Suprapubic skin (tissue), 4 donors: Measurements from ENCODE around the gene IFIT1B. TPM values are rescaled to one million over a fixed set of nuclear protein-coding genes. Genes with fewer than 3 reads are reported as not detected.

Experiments
- DNase-seq, 2 donors: peaks; one replicate each; pipeline ENCODE4 v3.0.0-alpha.2; 2019; ENCODE audit warnings: low spot score in 2 of 2
- H3K27ac ChIP-seq: fragments of 200-600 bp; sonication (generic); one replicate; pipeline ENCODE4 v1.5.1; 2019
- H3K27me3 ChIP-seq: fragments of 200-600 bp; sonication (generic); one replicate; pipeline ENCODE4 v1.5.1; 2019
- H3K36me3 ChIP-seq: fragments of 200-600 bp; sonication (generic); one replicate; pipeline ENCODE4 v1.5.1; 2019
- H3K4me1 ChIP-seq: fragments of 200-600 bp; sonication (generic); one replicate; pipeline ENCODE4 v1.5.1; 2019
- H3K4me3 ChIP-seq: fragments of 200-600 bp; sonication (generic); one replicate; pipeline ENCODE4 v1.5.1; 2019; ENCODE audit warnings: mild to moderate bottlenecking
- H3K9me3 ChIP-seq: fragments of 200-600 bp; sonication (generic); one replicate; pipeline ENCODE4 v1.5.1; 2019
- EP300 ChIP-seq: sonication (generic); formaldehyde crosslinking; IDR thresholded peaks from one replicate; pipeline ENCODE4 v1.6.1; 2017; ENCODE audit warnings: antibody characterized with exemption
- POLR2A ChIP-seq, 2 donors: fragments of 450-650 bp; IDR thresholded peaks; one replicate each; pipeline ENCODE4 v1.6.1; 2017; ENCODE audit warnings: antibody characterized with exemption in 2 of 2, mild to moderate bottlenecking in 2 of 2, moderate library complexity in 2 of 2
- POLR2AphosphoS5 ChIP-seq, 3 donors: sonication (generic); formaldehyde crosslinking; IDR thresholded peaks; one replicate each; pipeline ENCODE4 v1.6.1; 2017; ENCODE audit warnings: antibody characterized with exemption in 3 of 3
- WGBS: methylation state at CpG from one replicate; pipeline ENCODE4 v1.1.5; 2018; 5-methylcytosine and 5-hydroxymethylcytosine counted together
- total RNA-seq, 4 donors: library from RNA; depleted of rRNA; stranded (reverse); fragments of >200 nt; gene quantifications; one replicate each; pipeline ENCODE4 v1.1.0, GENCODE V29; 2016
- TF ChIP-seq, protein P1 (sequence below), 2 donors: fragments of 200-600 bp in 1 of 2; fragments of 450-650 bp in 1 of 2; sonication (generic) in 1 of 2; IDR thresholded peaks; one replicate each; pipeline ENCODE4 v1.5.1; 2016 to 2019; ENCODE audit warnings: antibody characterized with exemption in 2 of 2, mild to moderate bottlenecking in 1 of 2, moderate library complexity in 1 of 2

The IFIT1B gene
- total RNA-seq, 4 donors from 2014 or later = not detected

DNA sequence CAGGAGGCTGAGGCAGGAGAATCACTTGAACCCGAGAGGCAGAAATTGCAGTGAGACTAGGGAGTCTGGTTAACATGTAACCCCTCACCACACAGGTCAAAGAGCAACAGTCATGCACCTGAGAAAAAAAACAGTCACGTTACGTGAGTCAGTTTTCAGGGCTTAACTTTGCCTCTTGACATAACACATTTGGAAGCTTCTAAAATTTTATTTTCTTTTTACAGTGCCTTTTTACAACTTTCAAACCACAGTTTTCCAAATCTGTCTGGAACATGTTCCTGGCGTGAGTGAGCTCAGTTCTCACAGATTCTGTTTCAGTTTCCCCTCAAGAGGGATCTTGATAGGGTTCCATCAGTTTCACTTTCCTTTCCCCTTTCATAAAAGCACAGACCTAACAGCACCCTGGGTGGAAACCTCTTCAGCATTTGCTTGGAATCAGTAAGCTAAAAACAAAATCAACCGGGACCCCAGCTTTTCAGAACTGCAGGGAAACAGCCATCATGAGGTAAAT lies 45.7 kb upstream of the IFIT1B start:
- no peaks in the 10 kb centered on the region for H3K36me3 ChIP-seq
- no peaks in the 10 kb centered on the region for H3K27me3 ChIP-seq
- no peaks in the 10 kb centered on the region for H3K9me3 ChIP-seq
- peak overlapping the region; percentile 53 for H3K27ac ChIP-seq
- TF ChIP-seq, protein P1, sequence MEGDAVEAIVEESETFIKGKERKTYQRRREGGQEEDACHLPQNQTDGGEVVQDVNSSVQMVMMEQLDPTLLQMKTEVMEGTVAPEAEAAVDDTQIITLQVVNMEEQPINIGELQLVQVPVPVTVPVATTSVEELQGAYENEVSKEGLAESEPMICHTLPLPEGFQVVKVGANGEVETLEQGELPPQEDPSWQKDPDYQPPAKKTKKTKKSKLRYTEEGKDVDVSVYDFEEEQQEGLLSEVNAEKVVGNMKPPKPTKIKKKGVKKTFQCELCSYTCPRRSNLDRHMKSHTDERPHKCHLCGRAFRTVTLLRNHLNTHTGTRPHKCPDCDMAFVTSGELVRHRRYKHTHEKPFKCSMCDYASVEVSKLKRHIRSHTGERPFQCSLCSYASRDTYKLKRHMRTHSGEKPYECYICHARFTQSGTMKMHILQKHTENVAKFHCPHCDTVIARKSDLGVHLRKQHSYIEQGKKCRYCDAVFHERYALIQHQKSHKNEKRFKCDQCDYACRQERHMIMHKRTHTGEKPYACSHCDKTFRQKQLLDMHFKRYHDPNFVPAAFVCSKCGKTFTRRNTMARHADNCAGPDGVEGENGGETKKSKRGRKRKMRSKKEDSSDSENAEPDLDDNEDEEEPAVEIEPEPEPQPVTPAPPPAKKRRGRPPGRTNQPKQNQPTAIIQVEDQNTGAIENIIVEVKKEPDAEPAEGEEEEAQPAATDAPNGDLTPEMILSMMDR (IDR thresholded peaks at IDR 0.05) = no peak
- TF ChIP-seq POLR2A (IDR thresholded peaks at IDR 0.05) = no peak
- TF ChIP-seq EP300 = no peak
- TF ChIP-seq POLR2AphosphoS5 (IDR thresholded peaks at IDR 0.05) = no peak
- H3K4me1 ChIP-seq = peaks cover 67% of the 10 kb centered on the region
- peak overlapping the region; percentile 42 for H3K4me3 ChIP-seq
- no peak for DNase-seq
- WGBS = 12% methylated on average over 5 of the region's 5 CpGs

DNA sequence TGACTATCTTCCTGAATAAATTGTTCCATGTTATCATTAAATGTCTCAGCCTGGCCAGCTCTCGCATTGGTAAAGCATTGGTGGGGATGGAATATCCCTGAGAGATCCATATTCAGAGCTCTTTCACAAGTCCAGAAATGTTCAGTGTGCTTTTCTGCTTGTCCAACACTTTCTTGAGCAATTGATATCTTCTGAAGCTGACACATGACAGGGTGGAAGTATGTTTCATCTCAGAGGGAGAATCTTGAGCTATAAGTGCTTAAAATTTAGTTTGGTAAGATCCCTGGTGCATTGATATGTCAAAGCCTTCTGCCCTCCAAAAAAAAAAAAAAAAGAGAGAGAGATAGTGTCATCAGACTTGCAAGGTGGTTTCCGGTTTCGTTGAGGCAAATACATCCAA lies 42.6 kb upstream of the IFIT1B start:
- 90% methylated on average over 3 of the region's 3 CpGs for WGBS
- H3K9me3 ChIP-seq = no peaks in the 10 kb centered on the region
- TF ChIP-seq POLR2AphosphoS5 (IDR thresholded peaks at IDR 0.05) = no peak
- H3K36me3 ChIP-seq = peaks cover 15% of the 10 kb centered on the region
- no peaks in the 10 kb centered on the region for H3K27me3 ChIP-seq
- no peak overlapping the region for H3K27ac ChIP-seq
- H3K4me1 ChIP-seq = peaks cover 51% of the 10 kb centered on the region
- no peak for DNase-seq
- no peak overlapping the region for H3K4me3 ChIP-seq

DNA sequence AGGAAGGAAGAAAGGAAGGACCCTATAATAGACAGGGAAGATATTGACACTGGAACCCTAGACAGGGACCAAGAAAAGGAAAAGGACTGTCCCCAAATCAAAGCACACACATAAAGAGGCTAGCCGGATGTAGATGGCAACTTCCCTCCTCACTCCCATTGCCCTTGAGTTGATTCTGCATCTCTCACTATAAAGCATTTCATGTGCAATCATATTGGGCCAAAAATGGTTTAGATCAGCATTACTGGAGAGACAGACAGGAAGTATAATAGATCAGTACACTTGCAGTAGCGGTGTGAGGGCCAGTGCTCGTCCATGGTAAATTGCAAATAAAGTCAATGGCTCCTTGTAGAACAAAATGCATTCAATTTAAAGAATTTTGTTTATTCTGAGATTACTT lies 41.6 kb upstream of the IFIT1B start:
- H3K27me3 ChIP-seq = no peaks in the 10 kb centered on the region
- 86% methylated on average over 3 of the region's 3 CpGs for WGBS
- H3K9me3 ChIP-seq = no peaks in the 10 kb centered on the region
- no peak overlapping the region for H3K27ac ChIP-seq
- DNase-seq = no peak
- TF ChIP-seq POLR2A (IDR thresholded peaks at IDR 0.05) = no peak
- H3K4me1 ChIP-seq = peaks cover 47% of the 10 kb centered on the region
- H3K36me3 ChIP-seq = peaks cover 15% of the 10 kb centered on the region
- no peak overlapping the region for H3K4me3 ChIP-seq

DNA sequence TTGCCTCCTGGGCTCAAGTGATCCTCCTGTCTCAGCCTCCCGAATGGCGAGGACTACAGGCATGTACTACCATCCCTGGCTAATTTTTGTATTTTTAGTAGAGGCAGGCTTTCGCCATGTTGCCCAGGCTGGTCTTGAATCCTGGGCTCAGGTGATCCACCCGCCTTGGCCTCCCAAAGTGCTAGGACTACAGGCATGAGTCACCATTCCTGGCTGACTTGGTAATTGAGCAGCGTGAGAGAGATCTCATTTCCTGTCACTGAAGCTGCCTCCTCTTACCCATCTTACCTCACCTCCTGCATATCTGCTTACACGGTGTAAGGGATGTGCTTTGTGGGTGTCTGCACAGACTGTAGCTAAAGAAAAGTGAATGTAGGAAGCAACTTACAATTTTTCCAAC lies 40.4 kb upstream of the IFIT1B start:
- 72% methylated on average over 6 of the region's 6 CpGs for WGBS
- no peak overlapping the region for H3K4me3 ChIP-seq
- H3K27me3 ChIP-seq = no peaks in the 10 kb centered on the region
- peaks cover 36% of the 10 kb centered on the region for H3K4me1 ChIP-seq
- H3K27ac ChIP-seq = no peak overlapping the region
- H3K9me3 ChIP-seq = no peaks in the 10 kb centered on the region
- TF ChIP-seq POLR2A (IDR thresholded peaks at IDR 0.05) = no peak
- H3K36me3 ChIP-seq = peaks cover 15% of the 10 kb centered on the region
- no peak for DNase-seq

DNA sequence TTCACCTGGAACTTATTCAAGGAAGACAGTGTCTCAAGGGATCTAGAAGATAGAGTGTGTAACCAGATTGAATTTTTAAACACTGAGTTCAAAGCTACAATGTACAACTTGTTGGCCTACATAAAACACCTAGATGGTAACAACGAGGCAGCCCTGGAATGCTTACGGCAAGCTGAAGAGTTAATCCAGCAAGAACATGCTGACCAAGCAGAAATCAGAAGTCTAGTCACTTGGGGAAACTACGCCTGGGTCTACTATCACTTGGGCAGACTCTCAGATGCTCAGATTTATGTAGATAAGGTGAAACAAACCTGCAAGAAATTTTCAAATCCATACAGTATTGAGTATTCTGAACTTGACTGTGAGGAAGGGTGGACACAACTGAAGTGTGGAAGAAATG lies 39.1 kb upstream of the IFIT1B start:
- no peak for TF ChIP-seq EP300
- no peak for TF ChIP-seq POLR2AphosphoS5 (IDR thresholded peaks at IDR 0.05)
- no peak for TF ChIP-seq POLR2A (IDR thresholded peaks at IDR 0.05)
- TF ChIP-seq, protein P1 (IDR thresholded peaks at IDR 0.05) = no peak
- no peaks in the 10 kb centered on the region for H3K9me3 ChIP-seq
- 97% methylated on average over 3 of the region's 3 CpGs for WGBS

DNA sequence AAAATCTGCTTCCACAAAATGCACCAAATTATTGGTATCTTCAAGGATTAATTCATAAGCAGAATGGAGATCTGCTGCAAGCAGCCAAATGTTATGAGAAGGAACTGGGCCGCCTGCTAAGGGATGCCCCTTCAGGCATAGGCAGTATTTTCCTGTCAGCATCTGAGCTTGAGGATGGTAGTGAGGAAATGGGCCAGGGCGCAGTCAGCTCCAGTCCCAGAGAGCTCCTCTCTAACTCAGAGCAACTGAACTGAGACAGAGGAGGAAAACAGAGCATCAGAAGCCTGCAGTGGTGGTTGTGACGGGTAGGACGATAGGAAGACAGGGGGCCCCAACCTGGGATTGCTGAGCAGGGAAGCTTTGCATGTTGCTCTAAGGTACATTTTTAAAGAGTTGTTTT lies 38.0 kb upstream of the IFIT1B start:
- TF ChIP-seq, protein P1 (IDR thresholded peaks at IDR 0.05) = no peak
- 91% methylated on average over 3 of the region's 4 CpGs for WGBS
- no peak for DNase-seq

More for the DNA sequence above, 39.1 kb upstream of the IFIT1B start:
- Histone ChIP-seq H3K36me3 (peaks cover 15% of the 10 kb centered on the region), H3K4me3 (no peak overlapping the region), H3K4me1 (peaks cover 23% of the 10 kb centered on the region), H3K27me3 (no peaks in the 10 kb centered on the region), H3K27ac (no peak overlapping the region)
- no peak for DNase-seq

DNA sequence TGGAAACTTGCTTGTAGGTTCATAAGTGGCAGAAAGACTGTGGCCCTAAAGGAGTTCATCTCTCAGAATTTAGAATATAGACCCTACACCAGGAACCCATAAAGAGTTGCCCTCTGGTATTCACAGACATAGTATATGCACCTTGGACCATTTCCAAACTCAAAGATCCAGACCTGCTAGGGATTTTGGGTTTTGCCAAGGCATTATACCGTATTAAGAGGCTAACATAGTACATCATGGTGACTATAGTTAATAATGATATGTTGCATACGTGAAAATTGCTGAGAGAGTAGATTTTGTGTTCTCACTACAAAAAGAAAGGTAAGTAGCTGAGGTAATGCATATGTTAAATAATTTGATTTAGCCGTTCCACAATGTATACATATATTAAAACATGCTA lies 36.2 kb upstream of the IFIT1B start:
- H3K27ac ChIP-seq = no peak overlapping the region
- H3K27me3 ChIP-seq = no peaks in the 10 kb centered on the region
- DNase-seq = no peak

More for the DNA sequence above, 38.0 kb upstream of the IFIT1B start:
- Histone ChIP-seq H3K27ac (no peak overlapping the region), H3K4me1 (peaks cover 14% of the 10 kb centered on the region), H3K4me3 (no peak overlapping the region), H3K9me3 (no peaks in the 10 kb centered on the region), H3K36me3 (peaks cover 15% of the 10 kb centered on the region), H3K27me3 (no peaks in the 10 kb centered on the region)

More for the DNA sequence above, 36.2 kb upstream of the IFIT1B start:
- no peak overlapping the region for H3K4me3 ChIP-seq
- TF ChIP-seq, protein P1 (IDR thresholded peaks at IDR 0.05) = no peak
- TF ChIP-seq POLR2A (IDR thresholded peaks at IDR 0.05) (no peak), EP300 (no peak), POLR2AphosphoS5 (IDR thresholded peaks at IDR 0.05) (no peak)
- 91% methylated on average over 3 of the region's 3 CpGs for WGBS
- peaks cover 14% of the 10 kb centered on the region for H3K4me1 ChIP-seq
- no peaks in the 10 kb centered on the region for H3K9me3 ChIP-seq
- peaks cover 15% of the 10 kb centered on the region for H3K36me3 ChIP-seq
